Inflammatory macrophage (primary cell): ENCODE measurements around the gene LRIT2.

Source experiments
- DNase-seq, 2 donors: peaks; one replicate each; pipeline ENCODE4 v3.0.0-alpha.2; 2020 to 2022
- total RNA-seq, 18 experiments: gene quantifications; one replicate each; lab custom pipeline; 2026; ENCODE audit warnings: mixed read lengths in 6 of 18, inconsistent platforms in 2 of 18; lab: John Stamatoyannopoulos, UW

LRIT2 gene, protein sequence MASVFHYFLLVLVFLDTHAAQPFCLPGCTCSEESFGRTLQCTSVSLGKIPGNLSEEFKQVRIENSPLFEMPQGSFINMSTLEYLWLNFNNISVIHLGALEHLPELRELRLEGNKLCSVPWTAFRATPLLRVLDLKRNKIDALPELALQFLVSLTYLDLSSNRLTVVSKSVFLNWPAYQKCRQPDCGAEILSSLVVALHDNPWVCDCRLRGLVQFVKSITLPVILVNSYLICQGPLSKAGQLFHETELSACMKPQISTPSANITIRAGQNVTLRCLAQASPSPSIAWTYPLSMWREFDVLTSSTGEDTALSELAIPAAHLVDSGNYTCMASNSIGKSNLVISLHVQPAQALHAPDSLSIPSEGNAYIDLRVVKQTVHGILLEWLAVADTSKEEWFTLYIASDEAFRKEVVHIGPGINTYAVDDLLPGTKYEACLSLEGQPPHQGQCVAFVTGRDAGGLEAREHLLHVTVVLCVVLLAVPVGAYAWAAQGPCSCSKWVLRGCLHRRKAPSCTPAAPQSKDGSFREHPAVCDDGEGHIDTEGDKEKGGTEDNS
- total RNA-seq = 0 reads per million in 18 experiments

DNA sequence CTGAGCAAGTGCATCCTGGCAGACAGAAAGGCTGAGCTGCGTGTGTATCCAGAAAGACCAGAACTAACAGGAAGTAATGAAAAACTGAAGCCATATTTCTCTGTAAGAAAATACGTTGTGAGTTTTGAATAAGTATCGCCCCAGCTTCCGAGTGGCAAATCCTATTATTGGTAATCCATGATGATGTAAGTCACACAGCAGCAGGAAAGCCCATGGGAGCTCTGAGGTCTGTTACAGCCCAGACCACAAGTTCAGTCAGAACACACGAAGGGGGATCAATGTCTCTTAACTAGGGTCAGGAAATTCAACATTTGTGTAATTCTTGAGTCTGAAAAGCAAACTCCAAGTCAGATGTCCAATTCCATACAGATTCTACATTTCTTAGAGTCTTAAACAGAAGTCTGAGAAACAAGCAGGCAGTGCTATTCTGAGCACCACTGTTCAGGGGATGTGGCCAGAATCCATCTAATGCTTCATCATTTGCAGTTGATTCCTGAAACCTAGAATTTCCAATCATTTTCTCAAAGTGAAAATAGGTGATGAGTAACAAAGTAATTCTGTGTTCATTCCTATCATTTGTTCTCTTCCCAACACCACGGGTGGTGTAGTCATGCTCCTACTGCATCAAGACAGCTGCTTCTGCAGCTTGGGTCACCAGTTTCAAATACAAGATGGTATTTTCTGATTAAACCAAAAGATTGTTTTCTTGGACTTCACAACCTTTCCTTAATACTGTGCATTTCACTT is at the start of gene LRIT2:
TSS of gene LRIT2 (minus strand) at position 118 of the 747 bp plus-strand sequence. CDS start at position 94, 24 bp downstream.
- DNase-seq = no peak

DNA sequence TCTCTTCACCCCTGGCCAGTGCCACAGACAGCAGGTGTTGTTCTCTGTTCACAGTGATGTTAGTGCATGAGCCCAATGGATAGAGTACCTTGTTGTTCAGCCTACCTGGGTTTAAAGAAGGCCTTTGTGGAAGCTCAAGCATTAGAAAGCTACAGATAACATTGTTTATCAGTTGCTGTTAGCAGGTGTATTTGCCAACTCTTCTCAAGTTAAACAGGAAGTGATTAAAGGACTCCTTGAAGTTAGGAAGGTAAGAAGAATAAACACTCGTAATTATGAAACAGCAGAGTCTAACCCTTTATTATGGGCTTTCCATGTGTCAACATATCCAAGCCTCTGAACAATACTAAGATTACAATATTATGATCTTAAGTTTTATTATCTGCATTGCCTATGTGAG is 45.4 kb upstream of the LRIT2 start:
- no peak for DNase-seq

DNA sequence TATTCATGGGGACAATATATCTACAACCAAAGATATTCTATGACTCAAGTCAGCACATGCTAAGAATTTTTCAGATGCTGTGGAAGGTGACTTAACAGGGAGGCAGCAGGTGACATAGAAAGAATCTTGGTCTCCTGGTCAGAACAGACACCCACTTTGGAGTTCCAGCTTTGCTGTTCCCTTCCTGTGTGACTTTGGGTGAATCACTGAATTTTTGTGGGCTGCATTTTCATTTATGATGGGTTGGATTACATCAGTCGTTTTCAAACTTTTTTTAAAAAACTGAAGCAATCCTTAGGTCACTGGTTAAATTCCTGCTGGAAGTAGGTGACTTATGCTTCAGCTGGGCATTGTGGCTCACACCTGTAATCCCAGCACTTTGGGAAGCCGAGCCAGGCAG is 44.4 kb upstream of the LRIT2 start:
- DNase-seq = no peak

DNA sequence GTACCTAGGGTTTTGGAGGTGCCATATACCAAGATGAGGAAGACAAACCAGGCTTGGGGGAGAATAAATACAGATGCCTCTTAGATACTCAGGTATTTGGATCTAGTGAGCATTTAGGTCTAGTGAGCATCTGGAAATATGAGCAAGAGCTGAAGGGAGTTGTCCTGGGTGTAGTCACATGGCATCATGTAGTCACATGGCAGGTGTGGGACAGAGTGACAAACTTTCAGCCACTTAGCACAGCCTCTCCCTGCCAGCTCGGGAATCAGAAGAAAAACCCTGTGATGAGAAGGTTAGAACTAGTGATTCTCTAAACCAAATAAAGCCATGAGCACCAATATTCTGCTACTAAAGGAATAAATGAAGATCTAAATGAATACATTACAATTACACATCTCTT is 43.8 kb upstream of the LRIT2 start:
- no peak for DNase-seq

DNA sequence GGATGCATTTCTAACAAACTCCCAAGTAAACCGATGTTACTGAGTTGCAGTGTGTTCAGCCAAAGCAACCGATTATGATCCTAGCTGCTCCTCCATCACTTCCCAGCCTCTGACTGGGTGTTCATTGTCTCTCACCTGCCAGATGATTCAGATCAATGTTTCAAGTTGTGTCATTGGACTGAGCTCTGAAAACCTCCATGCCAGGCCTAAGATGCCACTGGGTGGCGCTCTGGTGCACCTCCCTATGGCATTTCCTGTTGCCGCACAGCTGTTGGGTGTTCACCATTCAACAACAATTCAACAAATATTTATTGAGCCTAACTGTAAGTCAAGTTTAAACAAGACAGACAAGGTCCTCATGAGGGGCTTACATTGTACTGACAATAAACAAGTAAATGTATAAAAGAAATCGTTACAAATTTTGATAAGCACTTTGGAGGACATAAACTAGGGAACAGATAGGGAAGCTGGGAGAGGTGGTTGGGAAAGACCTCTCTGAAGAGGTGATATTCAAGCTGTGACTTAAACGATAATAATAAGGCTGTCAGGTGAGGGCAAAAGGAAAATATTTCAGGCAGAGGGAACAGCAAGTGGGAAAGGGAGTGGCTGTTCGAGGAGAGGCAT is 42.3 kb upstream of the LRIT2 start:
- peak; percentile 38 to 59 for DNase-seq

DNA sequence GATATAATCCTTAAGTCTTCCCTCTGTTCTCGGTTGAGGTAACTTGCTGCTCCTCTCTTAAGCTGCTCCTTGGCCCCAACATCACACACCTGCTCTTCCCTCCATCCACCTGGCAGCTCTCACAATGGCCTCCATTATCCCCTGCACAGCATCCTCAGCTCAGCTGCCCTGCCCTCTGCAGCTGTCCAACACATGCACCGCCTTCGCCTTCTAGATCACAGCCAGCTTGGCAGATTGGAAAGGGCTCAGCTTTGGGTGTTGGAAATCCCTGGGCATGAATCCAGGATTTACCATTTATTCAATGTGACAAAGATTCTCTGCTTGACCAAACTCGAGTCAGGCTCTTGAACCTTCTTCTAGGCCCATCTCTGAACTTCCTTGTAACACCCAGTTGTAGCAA is 40.1 kb upstream of the LRIT2 start:
- no peak for DNase-seq

DNA sequence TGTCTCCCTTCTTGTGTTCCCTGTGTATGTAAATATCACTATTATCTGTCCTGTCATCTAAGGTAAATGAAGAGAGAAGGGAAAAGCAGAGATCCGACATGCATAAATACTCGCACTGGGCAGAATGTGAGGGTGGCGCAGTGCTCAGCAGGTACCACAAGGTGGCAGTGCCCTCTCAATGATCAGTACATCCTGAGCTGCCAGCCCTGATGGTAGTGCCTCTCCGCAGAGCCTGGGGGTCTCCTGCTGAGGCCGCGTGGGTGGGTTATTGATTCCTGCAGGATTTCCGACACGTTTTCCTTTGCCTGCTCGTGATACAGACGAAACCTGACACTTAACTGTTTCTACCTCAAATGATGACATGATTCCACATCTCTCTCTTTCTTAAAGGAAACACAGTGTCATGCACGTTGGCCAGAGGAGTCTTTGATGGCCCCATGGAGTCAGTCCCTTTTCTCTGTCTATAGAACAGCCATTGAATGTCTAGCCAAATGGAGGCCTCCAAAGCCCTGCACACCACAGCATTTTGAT is 39.3 kb upstream of the LRIT2 start:
- DNase-seq = peak; percentile 50 to 59

DNA sequence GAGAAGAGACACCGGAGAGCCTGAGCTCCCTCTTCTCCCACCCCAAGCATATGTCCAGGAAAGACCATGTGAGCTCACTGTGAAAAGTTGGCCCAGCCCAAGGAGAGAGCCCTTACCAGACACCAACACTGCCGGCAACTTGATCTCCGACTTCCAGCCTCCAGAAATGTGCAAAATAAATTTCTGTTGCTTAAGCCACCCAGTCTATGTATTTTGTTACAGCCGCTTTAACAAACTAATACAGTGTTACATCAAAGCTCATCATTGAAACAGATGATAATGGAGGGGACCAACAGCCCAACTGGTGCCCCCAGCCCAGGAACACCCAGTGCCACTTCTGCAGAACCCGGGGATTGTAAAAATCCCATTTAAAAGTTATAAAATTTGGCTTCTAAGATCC is 38.4 kb upstream of the LRIT2 start:
- no peak for DNase-seq

DNA sequence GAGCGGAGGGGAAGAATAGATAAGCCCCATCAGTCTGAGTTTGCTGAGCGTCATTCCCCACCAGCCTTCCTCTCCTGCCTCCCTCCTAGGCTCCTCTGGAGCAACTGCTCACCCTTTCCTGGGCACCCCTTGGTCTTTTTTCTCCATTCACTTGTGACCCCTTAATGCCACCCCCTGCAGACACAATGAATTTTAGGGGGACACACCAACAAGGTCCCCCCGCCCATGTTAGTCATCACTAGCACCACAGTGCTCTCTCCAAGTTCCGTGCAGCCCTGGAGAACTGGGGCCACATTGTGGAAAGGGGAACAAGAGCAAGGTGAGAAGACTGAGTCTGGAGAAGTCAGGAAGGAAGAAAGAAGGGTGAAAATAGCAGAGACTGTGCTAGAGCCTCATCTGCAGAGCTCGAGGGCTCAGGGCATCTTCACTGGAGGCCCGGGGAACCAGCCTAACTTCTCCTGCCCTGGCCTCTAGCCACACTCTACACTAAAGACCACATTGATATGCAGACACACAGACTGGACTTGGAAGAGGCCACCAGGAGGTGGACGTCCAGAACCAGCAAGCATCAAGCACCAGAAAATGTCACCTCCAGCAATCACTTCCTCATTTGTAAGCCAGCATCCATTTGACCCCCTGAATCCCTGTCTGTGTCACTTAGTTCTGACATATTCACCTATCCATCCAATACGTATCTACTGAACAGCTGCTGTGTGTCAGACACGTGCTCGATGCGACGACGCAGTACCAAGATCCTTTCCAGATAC is 37.0 kb upstream of the LRIT2 start:
- no peak for DNase-seq

DNA sequence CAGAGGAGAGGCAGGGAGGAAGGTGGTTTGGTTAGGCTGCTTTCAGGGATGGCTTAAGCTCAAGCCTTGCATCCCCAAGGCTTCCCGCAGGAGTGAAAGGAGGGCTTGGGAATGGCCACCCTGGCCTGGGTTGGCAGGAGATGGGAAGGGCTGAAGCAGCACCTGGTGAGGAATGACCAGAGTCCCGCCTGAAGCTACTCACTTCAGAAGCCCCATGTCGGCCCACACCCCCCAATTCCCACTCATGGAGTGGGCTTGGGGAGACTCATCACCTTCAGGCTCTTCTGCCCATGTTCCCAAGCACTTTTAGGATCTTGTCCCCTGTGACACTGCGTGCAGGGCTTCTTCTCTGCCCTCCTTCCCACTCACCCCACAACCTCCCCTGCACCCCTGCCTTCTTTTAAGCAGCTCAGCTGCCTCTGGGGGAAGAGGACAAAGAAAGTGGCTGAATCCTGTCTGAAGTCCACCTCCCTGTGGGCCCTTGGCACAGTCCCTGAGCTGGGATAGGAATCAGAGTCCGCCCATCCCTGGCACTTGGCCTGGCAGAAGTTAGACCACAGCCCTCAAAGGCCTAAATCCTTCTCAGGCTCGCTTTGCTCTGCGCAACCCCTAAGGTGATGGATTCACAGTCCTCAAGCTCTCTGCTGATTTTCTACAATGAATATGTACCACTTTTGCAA is 36.0 kb upstream of the LRIT2 start:
- no peak for DNase-seq

DNA sequence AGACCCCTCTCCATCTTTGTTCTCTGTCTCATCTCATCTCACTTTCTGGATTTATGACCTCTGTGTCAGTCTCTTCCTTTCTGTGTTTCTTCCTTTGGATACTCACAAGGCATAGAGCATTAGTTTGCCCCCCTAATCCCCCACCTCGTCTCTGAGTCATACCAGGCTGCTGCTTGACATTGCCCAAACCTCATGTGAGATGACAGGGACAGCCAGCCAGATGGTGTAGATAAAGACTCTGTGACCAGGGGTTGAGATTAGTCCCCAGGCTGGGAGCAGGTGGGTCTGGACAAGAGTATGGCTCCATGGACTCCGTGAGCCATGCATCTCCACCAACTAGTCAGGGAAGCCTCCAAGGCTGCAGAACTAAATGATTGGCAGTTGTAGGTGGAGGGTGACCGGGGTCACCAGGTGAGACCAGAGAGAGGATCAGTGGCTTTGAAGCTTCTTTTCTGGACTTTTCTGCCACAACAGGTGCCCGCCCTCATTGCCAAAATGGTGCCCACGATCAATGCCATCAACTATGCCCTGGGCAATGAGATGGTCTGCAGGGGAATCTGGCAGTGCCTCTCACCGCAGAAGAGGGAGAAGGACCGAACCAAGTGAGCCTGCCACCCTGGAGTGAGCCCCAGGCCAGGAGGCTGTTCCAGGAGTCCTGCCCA is 32.8 kb upstream of the LRIT2 start:
- no peak for DNase-seq

DNA sequence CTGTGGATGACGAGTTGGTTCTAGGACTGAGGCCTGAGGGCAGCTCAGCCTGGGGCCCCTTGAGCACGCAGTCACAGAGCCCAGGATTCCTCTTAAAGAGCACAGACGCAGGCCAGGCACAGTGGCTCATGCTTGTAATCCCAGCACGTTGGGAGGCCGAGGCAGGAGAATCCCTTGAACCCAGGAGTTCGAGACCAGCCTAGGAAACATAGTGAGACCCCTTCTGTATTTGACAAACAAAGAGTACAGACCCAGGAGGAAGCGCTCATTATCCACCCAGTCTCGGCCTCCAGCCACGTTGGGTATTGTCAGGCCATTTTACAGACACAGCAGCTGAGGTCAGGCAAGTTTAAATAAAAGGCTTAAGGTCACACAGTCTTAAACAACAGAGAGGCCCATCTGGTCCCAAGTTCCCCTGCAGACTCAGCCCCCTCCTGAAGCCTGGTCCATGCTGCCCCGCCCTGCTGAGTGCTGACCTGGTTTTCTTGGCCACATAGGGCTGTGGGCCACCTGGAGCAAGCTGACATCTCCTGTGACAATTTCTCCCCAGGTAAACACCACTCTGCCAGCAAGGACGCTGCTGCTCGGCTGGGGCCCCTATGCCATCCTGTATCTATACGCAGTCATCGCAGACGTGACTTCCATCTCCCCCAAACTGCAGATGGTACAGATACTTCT is 32.1 kb upstream of the LRIT2 start:
- DNase-seq = no peak

DNA sequence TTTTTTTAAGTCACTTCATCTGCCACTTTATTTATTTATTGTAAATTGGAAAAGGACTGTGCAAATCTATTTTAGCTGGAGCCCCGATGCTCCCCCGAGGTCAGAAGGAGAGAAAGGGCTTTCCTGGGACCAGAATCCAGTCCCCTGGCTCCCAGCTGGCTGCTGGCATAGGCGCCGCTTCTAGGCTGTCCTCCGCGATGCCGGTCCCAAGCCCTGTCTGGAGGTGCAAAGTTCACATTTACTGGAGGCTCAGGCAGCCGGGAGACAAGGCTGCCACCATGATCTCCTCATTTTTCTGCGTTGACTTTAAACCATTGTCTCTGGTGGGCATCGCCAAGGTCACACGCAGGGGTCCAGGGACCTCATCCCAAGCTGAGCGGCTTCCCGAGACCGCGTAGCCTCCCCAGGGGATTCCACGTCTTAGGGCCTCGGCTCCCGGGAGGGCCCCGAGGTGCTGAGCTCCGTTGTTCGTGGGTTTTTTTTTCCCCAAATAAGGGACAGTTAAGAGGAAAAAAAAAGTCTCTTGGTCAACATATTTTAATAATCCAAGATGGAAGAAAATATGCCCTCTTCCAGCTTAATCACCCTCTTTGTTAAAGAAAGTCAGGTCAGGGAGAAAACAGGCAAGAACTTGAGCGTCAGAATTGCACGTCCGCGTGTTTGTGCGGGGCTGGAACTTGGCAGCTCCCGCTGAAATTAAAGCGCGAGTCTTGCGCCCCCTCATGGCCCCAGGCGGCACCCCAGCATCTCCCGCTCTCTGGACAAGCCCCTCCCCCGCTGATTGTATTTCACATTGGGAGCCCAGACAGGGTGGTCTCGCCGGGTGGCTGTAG is 31.4 kb upstream of the LRIT2 start:
- DNase-seq = peak; percentile 4 to 11

DNA sequence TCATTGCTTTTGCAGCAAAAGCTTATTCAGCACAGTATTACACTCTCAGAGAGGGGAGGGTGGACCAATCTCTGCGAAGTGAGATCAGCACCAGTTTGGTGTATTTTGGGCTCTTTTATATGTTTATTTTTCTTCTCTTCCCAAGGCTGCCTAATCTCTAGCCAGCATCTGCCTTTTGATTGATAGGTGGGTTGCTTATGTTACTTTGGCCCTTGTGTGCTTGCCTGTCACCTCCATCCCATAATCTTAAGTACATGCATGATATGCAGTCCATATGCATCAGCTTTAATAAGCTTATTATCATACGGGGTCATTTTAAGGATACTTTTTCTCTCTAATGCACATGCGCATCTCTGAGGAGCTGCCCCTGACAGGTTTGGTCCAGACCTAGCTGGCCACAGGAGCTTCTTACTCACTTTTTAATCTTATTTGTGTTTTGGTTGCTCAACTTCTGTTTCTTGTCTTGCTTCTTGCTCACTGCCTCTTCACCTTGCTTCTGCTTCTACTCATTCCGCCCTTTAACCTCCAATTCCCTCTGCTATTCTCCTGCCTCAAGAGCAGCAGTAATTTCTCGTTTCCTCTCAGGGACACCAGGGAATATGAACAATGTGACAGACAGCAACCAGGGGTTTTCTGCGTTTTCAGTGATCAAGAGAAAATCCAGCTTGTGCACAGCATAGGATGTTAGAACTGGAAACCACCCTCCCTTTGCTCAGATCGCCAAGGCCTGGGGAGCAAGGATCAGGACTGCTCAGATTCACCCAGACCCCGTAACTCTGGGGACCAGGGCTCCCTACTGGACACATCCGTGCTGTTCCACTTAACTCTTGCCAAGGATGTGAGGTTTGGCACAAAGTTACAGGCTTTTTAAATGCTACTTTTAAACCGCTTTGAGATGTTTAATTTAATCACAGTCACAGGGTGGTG is 29.5 kb upstream of the LRIT2 start:
- DNase-seq = no peak

DNA sequence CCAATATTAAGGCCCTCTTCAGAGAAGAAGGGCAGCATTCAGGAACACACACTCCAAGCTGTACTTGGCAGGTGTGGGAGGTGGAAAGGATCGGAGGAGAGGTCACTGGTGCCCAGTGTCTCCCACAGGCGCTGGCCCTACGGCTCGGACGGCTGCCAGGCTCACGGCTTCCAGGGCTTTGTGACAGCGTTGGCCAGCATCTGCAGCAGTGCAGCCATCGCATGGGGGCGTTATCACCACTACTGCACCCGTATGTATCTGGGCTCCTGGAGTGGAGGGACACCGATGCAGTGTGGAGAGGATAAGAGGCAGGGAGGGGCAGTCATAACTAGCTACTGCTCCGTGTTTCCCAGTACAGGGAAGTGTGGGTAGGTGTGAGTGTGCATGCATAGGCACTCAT is 23.4 kb upstream of the LRIT2 start:
- DNase-seq = no peak

DNA sequence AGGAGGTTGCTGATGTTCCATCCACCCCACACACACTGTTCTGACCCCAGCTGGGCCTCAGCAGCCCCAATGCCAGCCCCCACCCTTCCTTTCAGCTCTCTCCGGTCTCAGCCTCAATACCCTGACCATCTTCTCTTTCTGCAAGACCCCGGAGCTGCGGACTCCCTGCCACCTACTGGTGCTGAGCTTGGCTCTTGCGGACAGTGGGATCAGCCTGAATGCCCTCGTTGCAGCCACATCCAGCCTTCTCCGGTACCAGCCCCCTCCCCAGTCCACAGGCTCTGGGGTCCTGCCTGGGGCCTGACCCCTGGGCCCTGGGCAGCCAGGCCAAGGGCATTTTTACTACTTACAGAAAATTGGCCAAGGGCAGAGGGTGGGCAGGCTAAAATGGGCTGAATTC is 22.2 kb upstream of the LRIT2 start:
- no peak for DNase-seq

DNA sequence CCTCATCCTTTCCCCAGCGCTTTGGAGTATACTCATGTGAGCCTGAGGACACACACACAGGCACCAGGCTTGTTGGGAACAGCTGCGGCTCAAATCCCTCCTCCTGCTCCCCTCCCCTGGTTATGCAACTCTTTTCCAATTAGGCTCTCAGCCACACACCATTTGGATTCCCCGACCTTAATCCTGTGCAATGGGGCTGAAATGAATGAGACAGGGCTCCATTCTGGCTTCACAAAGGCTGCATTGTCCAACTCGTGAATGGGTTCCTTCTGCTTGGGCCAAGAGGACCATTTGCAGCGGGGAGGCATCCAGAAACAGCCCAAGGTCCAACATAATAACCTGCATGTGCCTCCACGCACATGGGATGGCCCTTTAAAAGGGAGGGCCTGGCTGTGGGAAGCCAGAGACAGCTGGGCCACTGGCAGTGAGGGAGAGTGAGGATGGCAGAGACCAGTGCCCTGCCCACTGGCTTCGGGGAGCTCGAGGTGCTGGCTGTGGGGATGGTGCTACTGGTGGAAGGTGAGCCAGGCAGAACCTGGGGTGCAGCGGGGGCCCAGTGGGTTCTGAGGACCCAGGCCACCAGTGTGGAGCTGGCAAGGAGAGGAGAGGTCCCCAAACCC is 19.4 kb upstream of the LRIT2 start, which contains the start of gene RGR:
TSS of gene RGR (plus strand) at position 403 of the 620 bp plus-strand sequence. CDS start at position 441, 38 bp downstream.
- DNase-seq = no peak

DNA sequence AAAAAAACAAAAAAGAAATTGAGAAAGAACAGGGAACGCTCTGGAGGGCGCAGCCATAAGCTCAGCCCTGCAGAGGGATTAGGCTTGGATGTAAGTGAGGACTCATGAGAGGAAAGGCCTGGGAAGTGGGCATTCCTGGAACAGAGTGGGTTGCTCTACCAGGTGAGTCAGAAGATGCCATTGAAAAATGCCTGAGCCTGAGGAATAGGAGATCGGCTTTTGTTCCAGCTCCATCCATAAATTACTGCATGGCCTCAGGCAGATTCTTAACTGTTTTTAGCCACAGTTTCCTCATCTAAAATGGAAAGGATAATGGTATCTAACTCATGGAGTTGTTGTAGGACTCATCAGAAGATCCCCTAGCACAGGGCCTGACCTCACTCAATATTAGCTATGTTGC is 18.4 kb upstream of the LRIT2 start:
- DNase-seq = no peak
